PC-9 (cell line): ENCODE measurements around the gene P3H4.

ENCODE experiments used
- CTCF ChIP-seq: fragments of 200-600 bp; sonication (generic); conservative IDR thresholded peaks from 2 replicates; pipeline ENCODE4 v1.6.1; 2017; ENCODE audit warnings: mixed run types, antibody characterized with exemption, mild to moderate bottlenecking, moderate library complexity
- EZH2 ChIP-seq: fragments of 200-600 bp; sonication (generic); IDR thresholded peaks from 2 replicates; pipeline ENCODE4 v1.8.0; 2017; ENCODE audit warnings: antibody characterized with exemption, low read depth

- no peak for TF ChIP-seq CTCF
- TF ChIP-seq EZH2 = no peak
Measured at GRCh38 chr17:41775394-41776226, 36.1 kb downstream of the P3H4 start.
